Smooth muscle cell (in vitro differentiated cells): Measurements from ENCODE around the gene TDO2. TPM values are rescaled to one million over a fixed set of nuclear protein-coding genes. Genes with fewer than 3 reads are reported as not detected.
A peak's percentile ranks its signal among the peaks of the same experiment; 100 is the strongest.

ENCODE experiments used
- DNase-seq: peaks from one replicate; lab custom pipeline; 2025; ENCODE audit not compliant: unreplicated experiment; lab: John Stamatoyannopoulos, UW
- H2AFZ ChIP-seq: fragments of 200-600 bp; sonication (generic); 2 replicates; pipeline ENCODE4 v1.6.0; 2016; ENCODE audit warnings: antibody characterized with exemption, low read depth, mild to moderate bottlenecking
- H3F3A ChIP-seq: fragments of 200-600 bp; sonication (generic); 2 replicates; pipeline ENCODE4 v1.6.0; 2017; ENCODE audit warnings: antibody characterized with exemption, low read depth
- H3K27ac ChIP-seq: fragments of 200-600 bp; sonication (generic); 2 replicates; pipeline ENCODE4 v1.5.1; 2016; ENCODE audit warnings: low read depth, mild to moderate bottlenecking
- H3K27me3 ChIP-seq: fragments of 200-600 bp; sonication (generic); 2 replicates; pipeline ENCODE4 v1.6.1; 2016; ENCODE audit warnings: low read depth, mild to moderate bottlenecking
- H3K36me3 ChIP-seq: fragments of 200-600 bp; sonication (generic); 2 replicates; pipeline ENCODE4 v1.5.1; 2016; ENCODE audit warnings: low read depth
- H3K4me1 ChIP-seq: fragments of 200-600 bp; sonication (generic); 2 replicates; pipeline ENCODE4 v1.5.1; 2016; ENCODE audit warnings: low read depth
- H3K4me2 ChIP-seq: fragments of 200-600 bp; sonication (generic); 2 replicates; pipeline ENCODE4 v1.6.0; 2016; ENCODE audit warnings: mild to moderate bottlenecking
- H3K4me3 ChIP-seq: fragments of 200-600 bp; sonication (generic); 2 replicates; pipeline ENCODE4 v1.5.1; 2016; ENCODE audit warnings: mild to moderate bottlenecking
- H3K79me2 ChIP-seq: fragments of 200-600 bp; sonication (generic); 2 replicates; pipeline ENCODE4 v1.6.0; 2016; ENCODE audit warnings: low read depth, mild to moderate bottlenecking
- H3K9ac ChIP-seq: fragments of 200-600 bp; sonication (generic); 2 replicates; pipeline ENCODE4 v1.6.0; 2016; ENCODE audit warnings: low read depth
- H3K9me3 ChIP-seq: fragments of 200-600 bp; sonication (generic); replicated peaks from 2 replicates; pipeline ENCODE4 v1.5.1; 2016; ENCODE audit warnings: low read depth
- H4K20me1 ChIP-seq: fragments of 200-600 bp; sonication (generic); 2 replicates; pipeline ENCODE4 v1.6.0; 2016; ENCODE audit warnings: low read depth
- CTCF ChIP-seq: fragments of 200-600 bp; sonication (generic); IDR thresholded peaks from 2 replicates; pipeline ENCODE4 v1.5.1; 2017; ENCODE audit warnings: borderline replicate concordance, mild to moderate bottlenecking, antibody characterized with exemption; ENCODE audit not compliant: insufficient read depth, poor library complexity, severe bottlenecking
- WGBS: methylation state at CpG from one replicate; pipeline ENCODE4 v1.1.7; 2016; ENCODE audit warnings: low lambda C conversion rate; 5-methylcytosine and 5-hydroxymethylcytosine counted together
- polyA plus RNA-seq: library from polyadenylated mRNA; unstranded; fragments of >200 nt; fragmentation: Nextera tagmentation; extraction: Ambion mirVana; gene quantifications from 2 replicates; pipeline ENCODE4 v1.2.1, GENCODE V29; 2016
- total RNA-seq: library from RNA; depleted of rRNA; stranded (reverse); fragments of >200 nt; gene quantifications from 2 replicates; pipeline ENCODE4 v1.2.3, GENCODE V29; 2014

TDO2 gene
- total and polyA plus RNA-seq, 2 experiments from 2014 or later: 151 to 180 TPM

- DNase-seq: no peak
- H3K27ac ChIP-seq: peak overlapping the region; percentile 62
- no peaks in the 10 kb centered on the region for H3K4me1 ChIP-seq
- TF ChIP-seq CTCF: no peak
- H3K9me3 ChIP-seq: no peaks in the 10 kb centered on the region
- H3K4me2 ChIP-seq: peak overlapping the region; percentile 43
- no peaks in the 10 kb centered on the region for H4K20me1 ChIP-seq
- H3K27me3 ChIP-seq: no peaks in the 10 kb centered on the region
- no peaks in the 10 kb centered on the region for H3K79me2 ChIP-seq
- H3K9ac ChIP-seq: no peak overlapping the region
- 85% methylated on average over 2 of the region's 2 CpGs for WGBS
- peak overlapping the region; percentile 49 for H2AFZ ChIP-seq
- peaks cover 13% of the 10 kb centered on the region for H3F3A ChIP-seq
- H3K4me3 ChIP-seq: no peak overlapping the region
- H3K36me3 ChIP-seq: no peaks in the 10 kb centered on the region
Measured at GRCh38 chr4:155966171-155966570, 62.7 kb downstream of the TDO2 start.

- Histone ChIP-seq H3K4me3 (no peak overlapping the region), H4K20me1 (no peaks in the 10 kb centered on the region), H3F3A (peaks cover 13% of the 10 kb centered on the region), H2AFZ (peak overlapping the region; percentile 49), H3K27ac (peak overlapping the region; percentile 62), H3K4me2 (peak overlapping the region; percentile 43), H3K4me1 (no peaks in the 10 kb centered on the region), H3K27me3 (no peaks in the 10 kb centered on the region), H3K79me2 (no peaks in the 10 kb centered on the region), H3K9me3 (no peaks in the 10 kb centered on the region), H3K9ac (no peak overlapping the region), H3K36me3 (no peaks in the 10 kb centered on the region)
- no peak for DNase-seq
- WGBS: 25% methylated on average over 3 of the region's 3 CpGs
- no peak for TF ChIP-seq CTCF
Measured at GRCh38 chr4:155966731-155967395, 63.4 kb downstream of the TDO2 start.

Other genes starting within 250 kb of the TDO2 start
- 269 and 295 TPM in 2 replicates for gene GUCY1A1, start 236.8 kb upstream of the TDO2 start, total RNA-seq
- 138 and 172 TPM in 2 replicates for gene GUCY1A1, start 236.8 kb upstream of the TDO2 start, polyA plus RNA-seq
- gene GUCY1B1, start 144.7 kb upstream of the TDO2 start, total RNA-seq: 32.2 and 35.4 TPM in 2 replicates
- 16.3 and 26.7 TPM in 2 replicates for gene GUCY1B1, start 144.7 kb upstream of the TDO2 start, polyA plus RNA-seq
- not detected in 2 replicates for gene ASIC5, start 37.4 kb upstream of the TDO2 start, total RNA-seq
- not detected in 2 replicates for gene ASIC5, start 37.4 kb upstream of the TDO2 start, polyA plus RNA-seq
- 19.2 and 19.7 TPM in 2 replicates for gene CTSO, start 50.2 kb downstream of the TDO2 start, total RNA-seq
- gene CTSO, start 50.2 kb downstream of the TDO2 start, polyA plus RNA-seq: 12.4 and 15.4 TPM in 2 replicates